Keratinocyte (primary cell): ENCODE measurements around the gene PACS2.

Experiments
- CTCF ChIP-seq, 3 experiments: IDR thresholded peaks in 1 of 3; conservative IDR thresholded peaks in 1 of 3; optimal IDR thresholded peaks in 1 of 3; 2 replicates in 2 of 3; 3 replicates in 1 of 3; pipeline versions ENCODE3 to v1.5.1; 2011; ENCODE audit warnings: low read length in 3 of 3, mild to moderate bottlenecking in 3 of 3, moderate library complexity in 2 of 3, control low read depth in 1 of 3, inconsistent platforms in 1 of 3; ENCODE audit not compliant: insufficient read depth in 2 of 3; ENCODE audit errors: extremely low read depth in 1 of 3
- EZH2 ChIP-seq: IDR thresholded peaks from one replicate; pipeline ENCODE4 v1.6.1; 2012; ENCODE audit warnings: inconsistent platforms, mild to moderate bottlenecking, low read length, moderate library complexity

GRCh38 chr14:105269405-105269804 lies 45.1 kb upstream of the PACS2 start:
- TF ChIP-seq CTCF (optimal IDR thresholded peaks at IDR 0.05 in 1 of 3, IDR thresholded peaks at IDR 0.05 in 1 of 3, conservative IDR thresholded peaks at IDR 0.05 in 1 of 3; ENCODE audit: extremely low read depth in 1 of 3, insufficient read depth in 2 of 3, low read length in 3 of 3) (no peak), EZH2 (no peak)
